Tongue (tissue), 2 donors: ENCODE measurements around the gene C19orf85. TPM values are rescaled to one million over a fixed set of nuclear protein-coding genes. Genes with fewer than 3 reads are reported as not detected.

Experiments
- DNase-seq: peaks from one replicate; pipeline ENCODE4 v3.0.0-alpha.2; 2015
- total RNA-seq: library from RNA; depleted of rRNA; stranded (reverse); fragments of >200 nt; gene quantifications from one replicate; pipeline ENCODE4 v1.2.3, GENCODE V29; 2014

Gene C19orf85
- total RNA-seq, 1 donor from 2014 or later, result not detected

- no peak for DNase-seq
Measured at GRCh38 chr19:55489711-55490477, 25.3 kb upstream of the C19orf85 start.

GRCh38 chr19:55488986-55489710, 24.6 kb upstream of the C19orf85 start:
- DNase-seq, result no peak

- peak; percentile 70 for DNase-seq
Measured at GRCh38 chr19:55487924-55488687, 23.6 kb upstream of the C19orf85 start, which contains the start of gene SSC5D. TSS of gene SSC5D (plus strand) at chr19:55488436. CDS start at chr19:55488590, 154 bp downstream.

GRCh38 chr19:55486971-55487923, 22.7 kb upstream of the C19orf85 start:
- peak; percentile 93 for DNase-seq

- DNase-seq, result no peak
Measured at GRCh38 chr19:55486043-55486970, 21.8 kb upstream of the C19orf85 start.

- no peak for DNase-seq
Measured at GRCh38 chr19:55485439-55486011, 21.0 kb upstream of the C19orf85 start.

- peak; percentile 86 for DNase-seq
Measured at GRCh38 chr19:55484593-55485438, 20.3 kb upstream of the C19orf85 start, which contains the start of gene NAT14. TSS of gene NAT14 (plus strand) at chr19:55485188. CDS start at chr19:55485709, 521 bp downstream.

- DNase-seq, result no peak
Measured at GRCh38 chr19:55483706-55484592, 19.4 kb upstream of the C19orf85 start.

GRCh38 chr19:55482967-55483705, 18.6 kb upstream of the C19orf85 start:
- DNase-seq, result no peak

GRCh38 chr19:55482156-55482961, 17.8 kb upstream of the C19orf85 start:
- no peak for DNase-seq

GRCh38 chr19:55481794-55482155, 17.2 kb upstream of the C19orf85 start:
- no peak for DNase-seq

- DNase-seq, result no peak
Measured at GRCh38 chr19:55481148-55481793, 16.7 kb upstream of the C19orf85 start.

GRCh38 chr19:55479451-55480230, 15.1 kb upstream of the C19orf85 start:
- no peak for DNase-seq

- DNase-seq, result no peak
Measured at GRCh38 chr19:55479045-55479444, 14.5 kb upstream of the C19orf85 start.

GRCh38 chr19:55478364-55478763, 13.8 kb upstream of the C19orf85 start:
- DNase-seq, result no peak
